IMR-90 (cell line): Measurements from ENCODE around the gene KRT78. TPM values are rescaled to one million over a fixed set of nuclear protein-coding genes. Genes with fewer than 3 reads are reported as not detected.

Experiments
- ATAC-seq: fragments of 200-7000 bp; cut with Tn5 transposase; 2 replicates; pipeline ENCODE4 v1.9.1; 2020; ENCODE audit warnings: low read depth, mild to moderate bottlenecking, moderate library complexity
- BruUV-seq: library from RNA; stranded (reverse); fragments of 400-500 nt; replicated peaks from 2 replicates; lab custom pipeline; 2021; lab: Mats Ljungman, UMichigan
- CTCF ChIA-PET: fragments of 300-600 bp; formaldehyde crosslinking; extraction: SDS; loops from one replicate; lab custom pipeline; 2021; ENCODE audit warnings: antibody characterized with exemption; lab: Yijun Ruan, JAX
- POLR2A ChIA-PET: fragments of 300-600 bp; sonication (Branson Sonifier 250); formaldehyde crosslinking; loops from one replicate; lab custom pipeline; 2022; ENCODE audit warnings: antibody characterized with exemption; ENCODE audit not compliant: unreplicated experiment; lab: Charles Lee
- DNase-seq: peaks from one replicate; pipeline ENCODE4 v3.0.0; 2013
- H2AFZ ChIP-seq: replicated peaks from 2 replicates; pipeline ENCODE3; 2013; ENCODE audit warnings: low read length, mild to moderate bottlenecking; ENCODE audit not compliant: poor library complexity
- H2AK5ac ChIP-seq: 2 replicates; pipeline ENCODE4 v1.6.1; 2013; ENCODE audit warnings: low read depth, low read length, inconsistent platforms
- H2AK9ac ChIP-seq: replicated peaks from 2 replicates; pipeline ENCODE3; 2013; ENCODE audit warnings: mild to moderate bottlenecking, low read depth, low read length, moderate library complexity; ENCODE audit not compliant: poor library complexity
- H2BK120ac ChIP-seq: 2 replicates; pipeline ENCODE4 v1.6.1; 2013; ENCODE audit warnings: low read depth, low read length, inconsistent platforms
- H2BK15ac ChIP-seq: 3 replicates; pipeline ENCODE4 v1.6.1; 2013; ENCODE audit warnings: low read depth, low read length, inconsistent platforms
- H2BK20ac ChIP-seq: 2 replicates; pipeline ENCODE4 v1.6.1; 2013; ENCODE audit warnings: low read depth, mild to moderate bottlenecking, inconsistent platforms, low read length, moderate library complexity
- H2BK5ac ChIP-seq: 2 replicates; pipeline ENCODE4 v1.6.1; 2013; ENCODE audit warnings: mild to moderate bottlenecking, low read depth, low read length, inconsistent platforms; ENCODE audit not compliant: poor library complexity, severe bottlenecking
- H3K14ac ChIP-seq: replicated peaks from 2 replicates; pipeline ENCODE4 v1.6.1; 2013; ENCODE audit warnings: low read depth, low read length, inconsistent platforms
- H3K18ac ChIP-seq: 2 replicates; pipeline ENCODE4 v1.6.1; 2013; ENCODE audit warnings: low read depth, low read length, control low read depth
- H3K23ac ChIP-seq: 2 replicates; pipeline ENCODE4 v1.6.1; 2013; ENCODE audit warnings: low read depth, low read length, inconsistent platforms
- H3K27ac ChIP-seq: 2 replicates; pipeline ENCODE4 v1.5.1; 2013; ENCODE audit warnings: mild to moderate bottlenecking, control low read depth, low read length; ENCODE audit not compliant: insufficient read depth
- H3K27me3 ChIP-seq: 2 replicates; pipeline ENCODE4 v1.6.1; 2013; ENCODE audit warnings: low read length; ENCODE audit not compliant: control insufficient read depth, insufficient read depth
- H3K36me3 ChIP-seq: 2 replicates; pipeline ENCODE4 v1.6.1; 2013; ENCODE audit warnings: low read length, mixed read lengths; ENCODE audit not compliant: control insufficient read depth, insufficient read depth
- H3K4ac ChIP-seq: 2 replicates; pipeline ENCODE4 v1.6.1; 2013; ENCODE audit warnings: low read depth, low read length, inconsistent platforms
- H3K4me1 ChIP-seq: 2 replicates; pipeline ENCODE4 v1.6.1; 2013; ENCODE audit warnings: low read length, mixed read lengths; ENCODE audit not compliant: control insufficient read depth, insufficient read depth
- H3K4me2 ChIP-seq: 2 replicates; pipeline ENCODE4 v1.6.1; 2013; ENCODE audit warnings: low read depth, mild to moderate bottlenecking, control low read depth, low read length, moderate library complexity
- H3K4me3 ChIP-seq: 2 replicates; pipeline ENCODE4 v1.5.1; 2013; ENCODE audit warnings: low read depth, mild to moderate bottlenecking, control low read depth, low read length, moderate library complexity; ENCODE audit not compliant: insufficient read depth
- H3K56ac ChIP-seq: 2 replicates; pipeline ENCODE4 v1.6.1; 2013; ENCODE audit warnings: low read length, inconsistent platforms; ENCODE audit not compliant: insufficient read depth; ENCODE audit errors: extremely low read depth
- H3K79me1 ChIP-seq, 2 experiments: 2 replicates each; pipeline ENCODE4 v1.6.1; 2013; ENCODE audit warnings: low read length in 2 of 2, inconsistent platforms in 1 of 2, low read depth in 1 of 2
- H3K9ac ChIP-seq: 2 replicates; pipeline ENCODE4 v1.6.1; 2013; ENCODE audit warnings: low read depth, low read length, control low read depth
- H3K9me1 ChIP-seq: 2 replicates; pipeline ENCODE4 v1.6.1; 2013; ENCODE audit warnings: low read length, inconsistent platforms; ENCODE audit not compliant: insufficient read depth
- H3K9me3 ChIP-seq: 2 replicates; pipeline ENCODE4 v1.6.1; 2013; ENCODE audit warnings: low read length; ENCODE audit not compliant: control insufficient read depth, insufficient read depth
- H4K20me1 ChIP-seq: 2 replicates; pipeline ENCODE4 v1.6.1; 2013; ENCODE audit warnings: low read length, inconsistent platforms; ENCODE audit not compliant: insufficient read depth
- H4K5ac ChIP-seq: 2 replicates; pipeline ENCODE4 v1.6.1; 2013; ENCODE audit warnings: mild to moderate bottlenecking, low read depth, low read length, control low read depth
- H4K8ac ChIP-seq, 2 experiments: 2 replicates each; pipeline ENCODE4 v1.6.1; 2013; ENCODE audit warnings: low read depth in 2 of 2, low read length in 2 of 2, control low read depth in 1 of 2, inconsistent platforms in 1 of 2
- H4K91ac ChIP-seq: 2 replicates; pipeline ENCODE4 v1.6.1; 2013; ENCODE audit warnings: low read depth, low read length, inconsistent platforms; ENCODE audit not compliant: insufficient read depth
- MXI1 ChIP-seq: IDR thresholded peaks from 2 replicates; pipeline ENCODE4 v1.6.1; 2012; ENCODE audit warnings: low read depth, mild to moderate bottlenecking, low read length, moderate library complexity, borderline replicate concordance
- SMC3 ChIP-seq: fragments of 150-350 bp; IDR thresholded peaks from 2 replicates; pipeline ENCODE4 v1.6.1; 2016; ENCODE audit warnings: low read depth, mild to moderate bottlenecking, antibody characterized with exemption, low read length, moderate library complexity
- WGBS, 2 experiments: methylation state at CpG; one replicate each; pipeline versions ENCODE4 v1.1.5 to v1.1.7; 2013; ENCODE audit warnings: missing lambda C conversion rate in 2 of 2; ENCODE audit not compliant: insufficient read length in 1 of 2; ENCODE audit errors: extremely low coverage in 2 of 2; 5-methylcytosine and 5-hydroxymethylcytosine counted together
- dilution Hi-C: fragments of 300-500 bp; cut with HindIII; formaldehyde crosslinking; loops from one replicate; pipeline ENCODE4 v1.14.3; 2018; ENCODE audit warnings: low sequenced_read_pairs; ENCODE audit not compliant: unreplicated experiment
- in situ Hi-C: fragments of 300-500 bp; cut with MboI; formaldehyde crosslinking; loops from 3 replicates; pipeline ENCODE4 v1.14.3; 2019; ENCODE audit warnings: low sequenced_read_pairs, inconsistent platforms, mixed read lengths
- intact Hi-C: fragments of 100-400 bp; cut with micrococcal nuclease; formaldehyde crosslinking; loops from 2 replicates; pipeline ENCODE4 v1.10.0; 2022
- polyA plus RNA-seq, 3 experiments: library from polyadenylated mRNA; depleted of rRNA; stranded (reverse); fragments of >200 nt; gene quantifications; 2 replicates each; pipeline ENCODE4 v1.2.3, GENCODE V29; 2012; ENCODE audit warnings: low replicate concordance in 1 of 3
- total RNA-seq: library from RNA; depleted of rRNA; stranded (reverse); fragments of >200 nt; gene quantifications from 2 replicates; pipeline ENCODE4 v1.2.3, GENCODE V29; 2012

KRT78 gene
- total and polyA plus RNA-seq, 2 of the 4 experiments (the other 2 are of a cell fraction): not detected

- no peak overlapping the region for H3K9ac ChIP-seq
- ChIA-PET POLR2A (no interaction called here), CTCF (no interaction called here)
- no peak overlapping the region for H2BK15ac ChIP-seq
- H3K79me1 ChIP-seq: no peaks in the 10 kb centered on the region
- H3K56ac ChIP-seq: no peak overlapping the region
- H2BK5ac ChIP-seq: no peak overlapping the region
- in situ Hi-C loops: no loop called here
- no peak for TF ChIP-seq SMC3
- TF ChIP-seq MXI1: no peak
- no peak overlapping the region for H2BK120ac ChIP-seq
- H2AFZ ChIP-seq: no peak overlapping the region
- H3K27ac ChIP-seq: no peak overlapping the region
- no peaks in the 10 kb centered on the region for H3K9me1 ChIP-seq
- H2BK20ac ChIP-seq: no peak overlapping the region
- H4K5ac ChIP-seq: no peak overlapping the region
- intact Hi-C loops: no loop called here
- H4K8ac ChIP-seq: no peak overlapping the region
- BruUV-seq: no TSS peak
- WGBS, 2 experiments: no CpG with 5 or more reads among the region's 4 CpGs
- H3K36me3 ChIP-seq: no peaks in the 10 kb centered on the region
- no peak overlapping the region for H3K4me3 ChIP-seq
- peaks cover 6% of the 10 kb centered on the region for H3K4me1 ChIP-seq
- H2AK5ac ChIP-seq: no peak overlapping the region
- no peak overlapping the region for H3K4me2 ChIP-seq
- ATAC-seq (no peak), DNase-seq (no peak)
- dilution Hi-C loops: no loop called here
- no peaks in the 10 kb centered on the region for H4K20me1 ChIP-seq
- H4K91ac ChIP-seq: no peak overlapping the region
- no peak overlapping the region for H3K4ac ChIP-seq
- peaks cover 42% of the 10 kb centered on the region for H3K27me3 ChIP-seq
- no peak overlapping the region for H3K18ac ChIP-seq
- no peaks in the 10 kb centered on the region for H3K9me3 ChIP-seq
- no peak overlapping the region for H2AK9ac ChIP-seq
- no peak overlapping the region for H3K23ac ChIP-seq
- H3K14ac ChIP-seq: no peak overlapping the region
Measured at GRCh38 chr12:52812073-52812400, 36.8 kb downstream of the KRT78 start.
